ENCODE results near the gene ABCA2.

GRCh38 chr9:137050570-137050969, 22.5 kb upstream of the ABCA2 start:
- TF ChIP-seq CTCF (IDR thresholded peaks at IDR 0.05; ENCODE audit: insufficient read depth, low read depth, low read length) = no peak
- no peak for TF ChIP-seq EZH2 (IDR thresholded peaks at IDR 0.05; ENCODE audit: insufficient read depth, low read length)
